Activated CD8-positive, alpha-beta memory T cell treated with anti-CD3 and anti-CD28 coated beads for 24 hours (primary cell): ENCODE results near the gene LHFPL6.

ENCODE experiments used
- DNase-seq: peaks from one replicate; pipeline ENCODE4 v3.0.0-alpha.2; 2020

LHFPL6 gene

GRCh38 chr13:39550931-39551330 lies 52.1 kb downstream of the LHFPL6 start:
- no peak for DNase-seq

GRCh38 chr13:39547108-39547507 lies 55.9 kb downstream of the LHFPL6 start:
- no peak for DNase-seq

- no peak for DNase-seq
Measured at GRCh38 chr13:39542361-39542760, 60.6 kb downstream of the LHFPL6 start.

GRCh38 chr13:39540929-39541605 lies 61.9 kb downstream of the LHFPL6 start:
- no peak for DNase-seq

- no peak for DNase-seq
Measured at GRCh38 chr13:39538816-39539790, 63.9 kb downstream of the LHFPL6 start.

- DNase-seq = no peak
Measured at GRCh38 chr13:39536906-39537305, 66.1 kb downstream of the LHFPL6 start.

- no peak for DNase-seq
Measured at GRCh38 chr13:39536274-39536673, 66.7 kb downstream of the LHFPL6 start.

GRCh38 chr13:39533651-39534150 lies 69.3 kb downstream of the LHFPL6 start:
- no peak for DNase-seq

- DNase-seq = no peak
Measured at GRCh38 chr13:39531646-39532045, 71.3 kb downstream of the LHFPL6 start.

- no peak for DNase-seq
Measured at GRCh38 chr13:39530916-39531315, 72.1 kb downstream of the LHFPL6 start.

- DNase-seq = no peak
Measured at GRCh38 chr13:39528661-39528980, 74.4 kb downstream of the LHFPL6 start.

GRCh38 chr13:39527961-39528660 lies 74.9 kb downstream of the LHFPL6 start:
- DNase-seq = no peak

- no peak for DNase-seq
Measured at GRCh38 chr13:39527301-39527700, 75.7 kb downstream of the LHFPL6 start.

- DNase-seq = no peak
Measured at GRCh38 chr13:39526499-39526898, 76.5 kb downstream of the LHFPL6 start.

- DNase-seq = no peak
Measured at GRCh38 chr13:39525506-39525905, 77.5 kb downstream of the LHFPL6 start.

- no peak for DNase-seq
Measured at GRCh38 chr13:39524795-39525194, 78.2 kb downstream of the LHFPL6 start.

GRCh38 chr13:39522329-39522728 lies 80.7 kb downstream of the LHFPL6 start:
- no peak for DNase-seq

- no peak for DNase-seq
Measured at GRCh38 chr13:39521701-39522100, 81.3 kb downstream of the LHFPL6 start.

- no peak for DNase-seq
Measured at GRCh38 chr13:39516096-39516495, 86.9 kb downstream of the LHFPL6 start.

GRCh38 chr13:39515224-39515714 lies 87.7 kb downstream of the LHFPL6 start:
- DNase-seq = no peak

- DNase-seq = no peak
Measured at GRCh38 chr13:39512687-39513086, 90.3 kb downstream of the LHFPL6 start.

- no peak for DNase-seq
Measured at GRCh38 chr13:39510316-39510695, 92.7 kb downstream of the LHFPL6 start.

- DNase-seq = no peak
Measured at GRCh38 chr13:39509616-39510315, 93.2 kb downstream of the LHFPL6 start.
